Left renal cortex interstitium (tissue), 4 donors: ENCODE measurements around the gene RHEB. TPM values are rescaled to one million over a fixed set of nuclear protein-coding genes. Genes with fewer than 3 reads are reported as not detected.

Experiments used
- DNase-seq, 4 donors: peaks; one replicate each; pipeline ENCODE4 v3.0.0-alpha.2; 2013; ENCODE audit warnings: low read depth in 4 of 4, low spot score in 2 of 4, missing footprints in 1 of 4
- polyA plus RNA-seq, 4 donors: library from polyadenylated mRNA; unstranded; fragments of 120-200 nt; gene quantifications; one replicate each; pipeline ENCODE4 v1.2.1, GENCODE V29; 2013; ENCODE audit not compliant: insufficient read length in 4 of 4

Gene RHEB
- polyA plus RNA-seq, 4 donors = 126 to 146 (median 140) TPM

- DNase-seq = no peak
Measured at GRCh38 chr7:151423226-151423625, 96.5 kb downstream of the RHEB start.

- no peak for DNase-seq
Measured at GRCh38 chr7:151422212-151422611, 97.5 kb downstream of the RHEB start.

- DNase-seq = no peak
Measured at GRCh38 chr7:151420144-151420543, 99.6 kb downstream of the RHEB start.

GRCh38 chr7:151416941-151417315, 102.8 kb downstream of the RHEB start:
- no peak for DNase-seq

GRCh38 chr7:151416112-151416940, 103.4 kb downstream of the RHEB start:
- no peak for DNase-seq

Other genes starting within 250 kb of the RHEB start
- 10 to 100 TPM; 73.1 to 88.6 (median 83.1) TPM for gene NUB1, start 178.1 kb downstream of the RHEB start, polyA plus RNA-seq
- 10 to 100 TPM; 21.3 to 57.5 (median 43.5) TPM for gene WDR86, start 109.9 kb downstream of the RHEB start, polyA plus RNA-seq
- 1 to 10 TPM; 1.9 to 4.4 (median 3.1) TPM for gene CRYGN, start 79.8 kb downstream of the RHEB start, polyA plus RNA-seq